ENCODE measurements around the gene RASA4B.
A peak's percentile ranks its signal among the peaks of the same experiment; 100 is the strongest.

Gene RASA4B

GRCh38 chr7:102453319-102453718, 64.3 kb downstream of the RASA4B start:
- no peak for DNase-seq (ENCODE audit: low read depth)

DNA sequence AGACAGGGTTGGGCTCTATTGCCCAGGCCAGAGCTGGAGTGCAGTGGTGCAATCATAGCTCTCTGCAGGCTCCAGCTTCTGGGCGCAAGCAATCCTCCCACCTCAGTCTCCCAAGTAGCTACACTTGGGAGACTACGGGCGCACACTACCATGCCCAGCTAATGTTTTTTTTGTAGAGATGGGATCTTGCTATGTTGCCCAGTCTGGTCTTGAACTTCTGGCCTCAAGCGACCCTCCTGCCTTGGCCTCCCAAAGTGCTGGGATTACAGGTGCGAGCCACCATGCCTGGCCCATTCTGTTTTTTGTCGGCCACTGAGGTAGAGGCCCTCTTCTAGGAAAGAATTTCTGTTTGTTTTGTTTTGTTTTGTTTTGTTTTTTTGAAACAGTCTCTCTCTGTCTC, 65.1 kb downstream of the RASA4B start:
- no peak for DNase-seq (ENCODE audit: low read depth)

DNA sequence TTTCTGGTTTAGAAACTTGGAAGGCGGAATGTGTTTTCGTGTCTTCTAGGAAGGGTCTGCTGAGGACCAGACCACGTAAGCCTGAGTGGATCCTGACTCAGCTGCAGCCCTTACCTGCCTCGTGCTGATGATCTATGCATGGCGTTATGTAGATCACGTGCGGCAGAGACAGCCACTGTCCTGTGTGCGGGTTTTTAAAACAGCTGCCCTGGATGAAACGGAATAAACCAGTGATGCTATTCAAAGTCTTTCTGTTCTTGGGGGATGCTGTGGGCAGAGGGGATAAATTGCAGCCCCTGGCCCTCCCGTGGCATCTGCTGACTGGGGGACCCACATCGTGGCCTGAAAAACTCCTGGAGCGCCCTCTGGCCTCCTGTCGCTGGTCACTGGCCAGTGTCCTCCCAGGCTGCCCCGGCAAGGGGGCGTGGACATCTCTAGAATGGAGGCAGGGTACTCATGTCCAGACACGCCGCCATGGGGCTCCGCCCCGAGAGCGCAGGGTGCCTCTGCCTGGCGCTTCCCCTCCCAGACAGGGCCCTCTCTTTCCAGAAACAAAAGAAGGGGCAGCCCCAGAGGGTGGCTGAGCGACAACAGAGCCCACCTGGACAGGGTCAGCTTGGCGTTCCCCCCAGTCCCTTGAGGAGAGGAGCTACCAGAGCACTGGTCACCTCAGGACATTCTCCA, 66.1 kb downstream of the RASA4B start:
- no peak for DNase-seq (ENCODE audit: low read depth)

DNA sequence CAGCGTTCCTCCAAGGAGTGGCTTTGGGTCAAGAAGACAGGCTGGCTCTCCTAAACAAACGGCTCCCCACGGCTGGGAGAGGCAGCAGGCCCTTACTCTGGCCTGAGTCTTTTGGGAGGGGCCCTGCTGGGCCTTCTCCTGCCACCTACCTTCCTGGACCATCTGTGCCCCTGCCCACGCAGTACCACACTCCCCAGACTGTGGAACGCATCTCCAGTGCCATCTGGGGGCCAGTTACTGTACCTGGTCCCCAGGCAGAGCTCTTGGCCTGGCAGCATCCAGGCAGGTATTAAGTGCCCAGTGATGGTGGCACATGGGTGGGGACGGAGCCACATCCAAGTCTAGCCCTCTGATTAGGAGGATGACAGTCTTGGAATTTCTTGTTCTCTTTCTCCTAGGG, 67.3 kb downstream of the RASA4B start:
- DNase-seq (ENCODE audit: low read depth) = peak; percentile 25

DNA sequence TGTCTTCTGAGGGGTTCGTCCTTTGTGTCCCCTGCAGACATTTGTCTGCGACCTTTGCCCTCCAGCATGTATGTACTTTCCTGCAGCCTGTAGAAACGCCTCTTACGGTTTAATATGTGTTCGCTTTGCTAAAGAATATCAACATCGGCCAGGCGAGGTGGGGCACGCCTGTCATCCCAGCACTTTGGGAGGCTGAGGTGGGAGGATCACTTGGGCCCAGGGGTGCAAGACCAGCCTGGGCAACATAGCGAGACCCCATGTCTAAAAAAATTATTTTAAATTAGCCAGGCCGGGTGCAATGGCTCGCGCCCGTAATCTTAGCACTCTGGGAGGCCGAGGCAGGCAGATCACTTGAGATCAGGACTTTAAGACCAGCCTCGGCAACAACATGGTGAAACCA, 68.4 kb downstream of the RASA4B start:
- DNase-seq (ENCODE audit: low read depth) = no peak

DNA sequence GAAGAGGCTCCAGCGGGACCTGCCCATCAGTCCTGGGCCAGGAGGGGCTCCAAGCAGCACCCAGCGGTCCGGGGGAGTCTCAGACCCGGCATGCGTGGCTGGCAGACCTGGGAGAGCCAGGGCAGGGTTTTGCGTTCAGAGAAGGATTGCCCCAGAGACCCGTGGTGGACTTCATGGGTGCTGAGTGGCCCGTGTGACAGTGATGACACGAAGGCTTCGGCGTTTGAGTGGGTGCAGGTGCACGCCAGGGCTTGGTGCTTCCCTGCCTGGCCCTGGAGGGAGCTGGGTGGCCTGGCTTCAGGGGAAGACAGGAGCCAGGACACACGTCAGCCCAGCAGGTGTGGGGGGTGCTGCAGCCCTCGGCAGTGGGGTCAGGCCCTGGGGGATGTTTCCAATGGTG, 70.3 kb downstream of the RASA4B start:
- no peak for DNase-seq (ENCODE audit: low read depth)

- no peak for DNase-seq (ENCODE audit: low read depth)
Measured at GRCh38 chr7:102446387-102447156, 71.0 kb downstream of the RASA4B start.

GRCh38 chr7:102445674-102446071, 71.9 kb downstream of the RASA4B start:
- DNase-seq (ENCODE audit: low read depth) = no peak

DNA sequence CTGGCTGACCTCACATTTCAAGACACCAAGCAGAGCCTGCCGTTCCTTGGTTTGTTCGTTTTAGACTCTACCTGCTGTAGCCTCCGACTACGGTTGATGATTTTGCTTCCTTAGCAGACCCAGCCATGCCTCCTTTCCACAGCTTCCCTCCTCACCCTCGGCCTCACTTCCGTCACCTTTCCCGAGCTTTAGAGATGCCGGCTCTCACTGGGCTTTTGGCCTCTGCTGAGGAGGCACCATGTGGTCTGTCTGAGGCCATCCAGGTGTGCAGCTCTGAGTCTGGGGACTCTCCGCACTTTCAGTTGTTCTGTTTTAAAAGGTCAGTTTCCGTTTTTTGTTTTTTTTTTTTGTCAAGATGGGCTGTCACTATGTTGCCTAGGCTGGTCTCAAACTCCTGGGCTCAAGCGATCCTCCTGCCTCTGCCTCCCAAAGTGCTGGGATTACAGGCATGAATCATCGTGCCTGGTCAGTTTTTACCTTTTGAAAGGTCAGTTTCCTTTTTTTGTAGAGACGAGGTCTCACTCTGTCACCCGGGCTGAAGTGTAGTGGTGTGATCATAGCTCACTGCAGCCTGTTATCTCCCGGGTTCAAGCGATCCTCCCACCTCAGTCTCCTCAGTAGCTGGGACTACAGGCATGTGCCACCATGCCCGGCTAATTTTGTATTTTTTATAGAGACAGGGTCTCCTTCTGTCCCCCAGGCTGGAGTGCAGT, 72.5 kb downstream of the RASA4B start:
- no peak for DNase-seq (ENCODE audit: low read depth)

GRCh38 chr7:102439963-102440795, 77.4 kb downstream of the RASA4B start:
- no peak for DNase-seq (ENCODE audit: low read depth)

- DNase-seq (ENCODE audit: low read depth) = no peak
Measured at GRCh38 chr7:102436118-102436517, 81.5 kb downstream of the RASA4B start.

DNA sequence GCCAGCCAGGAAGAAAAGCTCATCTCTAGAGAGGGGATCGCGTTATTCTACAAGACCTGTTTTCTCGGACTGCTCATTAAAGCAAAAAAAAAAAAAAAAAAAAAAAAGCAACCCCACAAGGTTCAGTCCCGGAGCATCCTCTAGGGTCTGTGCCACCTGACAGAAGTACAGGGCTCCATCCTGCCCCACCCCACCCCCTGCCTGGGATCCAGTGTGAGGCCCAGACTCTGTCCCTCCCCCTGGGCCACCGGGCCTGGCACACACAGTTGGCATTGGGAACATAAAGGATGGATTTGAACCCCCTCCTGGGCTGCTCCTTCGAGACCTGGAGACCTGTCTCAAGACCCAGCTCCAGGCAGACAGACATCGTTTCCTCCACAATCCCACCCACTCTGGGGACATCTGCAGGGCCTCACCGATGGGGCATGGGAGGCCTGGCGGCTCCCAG, 83.5 kb downstream of the RASA4B start:
- DNase-seq (ENCODE audit: low read depth) = no peak

DNA sequence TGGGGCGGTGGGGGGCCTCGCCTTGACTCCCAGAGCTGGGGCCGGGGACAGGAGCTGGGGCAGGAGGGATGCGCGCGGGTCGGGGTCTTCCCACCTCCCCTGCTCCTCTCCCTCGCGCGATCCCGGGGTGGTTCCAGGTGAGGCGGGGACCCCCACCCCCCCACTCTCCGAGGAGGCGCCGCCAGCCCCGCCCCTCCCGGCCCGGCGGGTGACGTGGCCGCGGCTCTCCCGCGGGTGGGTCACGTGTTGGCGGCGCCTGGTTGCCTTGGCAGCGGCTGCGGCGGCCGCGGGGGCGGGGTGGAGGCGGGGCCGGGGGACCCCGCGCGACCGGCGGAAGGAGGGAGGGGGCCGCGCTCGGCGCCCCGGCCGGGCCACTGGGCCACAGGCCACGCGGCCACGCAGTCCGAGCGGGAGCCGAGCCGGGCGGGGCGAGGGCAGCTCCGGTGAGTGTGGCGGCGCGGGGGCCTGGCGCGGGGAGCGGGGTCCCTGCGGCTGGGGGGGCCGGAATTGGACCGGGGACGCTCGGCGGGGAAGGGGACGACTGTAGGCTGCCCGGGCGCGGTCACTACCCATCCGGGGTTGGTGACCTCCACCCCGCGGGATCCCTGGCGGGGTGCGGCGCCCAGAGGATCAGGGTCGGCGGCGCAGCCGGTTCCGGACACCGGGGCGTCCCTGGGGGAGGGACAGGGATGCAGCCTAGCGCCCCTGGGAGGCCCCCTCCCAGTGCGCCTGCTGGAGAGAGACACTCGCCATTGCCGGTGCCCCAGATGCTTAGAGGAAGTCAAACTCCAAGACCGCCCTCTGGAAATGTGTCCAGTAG, 84.1 kb downstream of the RASA4B start, which contains the start of gene ORAI2:
ORAI2 (plus strand) TSS at position 357 of the 820 bp plus-strand sequence. CDS start 5,382 bp downstream, outside the sequence.
- DNase-seq (ENCODE audit: low read depth) = peak; percentile 82
